NCI-H2196 treated with DMSO at 0.1 percent for 48 hours (cell line): ENCODE results near the gene PTCRA.
"Not testable (repeated sequence)": the region's sequence is repeated elsewhere in the genome, so short reads cannot be mapped to it uniquely, and the experiment has no call there.

ENCODE experiments used
- DNase-seq: peaks from one replicate; lab custom pipeline; 2025; ENCODE audit not compliant: unreplicated experiment; lab: John Stamatoyannopoulos, UW

The PTCRA gene

GRCh38 chr6:42902429-42903263 lies 13.2 kb upstream of the PTCRA start:
- not testable (repeated sequence) for DNase-seq

DNA sequence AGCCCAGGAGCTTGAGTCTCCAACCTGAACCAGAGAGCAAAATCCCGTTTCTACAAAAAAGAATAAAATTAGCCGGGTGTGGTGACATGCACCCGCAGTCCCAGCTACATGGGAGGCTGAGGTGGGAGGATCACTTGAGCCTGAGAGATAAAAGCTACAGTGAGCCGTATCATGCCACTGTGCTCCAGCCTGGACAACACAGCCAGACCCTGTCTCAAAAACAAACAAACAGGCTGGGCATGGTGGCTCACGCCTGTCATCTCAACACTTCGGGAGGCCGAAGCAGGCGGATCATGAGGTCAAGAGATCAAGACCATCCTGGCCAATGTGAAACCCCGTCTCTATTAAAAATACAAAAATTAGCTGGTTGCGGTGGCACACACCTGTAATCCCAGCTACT lies 11.4 kb upstream of the PTCRA start:
- DNase-seq: no peak

GRCh38 chr6:42907336-42907735 lies 8.5 kb upstream of the PTCRA start:
- no peak for DNase-seq

DNA sequence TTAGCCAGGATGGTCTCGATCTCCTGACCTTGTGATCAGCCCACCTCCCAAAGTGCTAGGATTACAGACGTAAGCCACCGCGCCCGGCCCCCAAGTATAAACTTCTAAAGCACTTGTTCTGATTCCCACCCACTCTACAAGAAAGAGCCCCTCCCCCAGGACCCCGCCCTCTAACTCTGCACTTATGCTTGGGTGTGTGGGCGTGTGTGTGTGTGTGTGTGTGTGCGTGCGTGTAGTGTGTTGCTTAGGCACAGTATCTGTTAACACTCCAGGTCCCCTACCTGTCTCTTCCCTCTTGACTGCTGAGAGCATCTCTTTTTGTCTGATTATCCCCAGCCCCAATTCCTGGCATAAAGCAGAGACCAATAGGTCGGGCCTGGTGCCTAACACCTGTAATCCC lies 6.0 kb upstream of the PTCRA start:
- DNase-seq: no peak

DNA sequence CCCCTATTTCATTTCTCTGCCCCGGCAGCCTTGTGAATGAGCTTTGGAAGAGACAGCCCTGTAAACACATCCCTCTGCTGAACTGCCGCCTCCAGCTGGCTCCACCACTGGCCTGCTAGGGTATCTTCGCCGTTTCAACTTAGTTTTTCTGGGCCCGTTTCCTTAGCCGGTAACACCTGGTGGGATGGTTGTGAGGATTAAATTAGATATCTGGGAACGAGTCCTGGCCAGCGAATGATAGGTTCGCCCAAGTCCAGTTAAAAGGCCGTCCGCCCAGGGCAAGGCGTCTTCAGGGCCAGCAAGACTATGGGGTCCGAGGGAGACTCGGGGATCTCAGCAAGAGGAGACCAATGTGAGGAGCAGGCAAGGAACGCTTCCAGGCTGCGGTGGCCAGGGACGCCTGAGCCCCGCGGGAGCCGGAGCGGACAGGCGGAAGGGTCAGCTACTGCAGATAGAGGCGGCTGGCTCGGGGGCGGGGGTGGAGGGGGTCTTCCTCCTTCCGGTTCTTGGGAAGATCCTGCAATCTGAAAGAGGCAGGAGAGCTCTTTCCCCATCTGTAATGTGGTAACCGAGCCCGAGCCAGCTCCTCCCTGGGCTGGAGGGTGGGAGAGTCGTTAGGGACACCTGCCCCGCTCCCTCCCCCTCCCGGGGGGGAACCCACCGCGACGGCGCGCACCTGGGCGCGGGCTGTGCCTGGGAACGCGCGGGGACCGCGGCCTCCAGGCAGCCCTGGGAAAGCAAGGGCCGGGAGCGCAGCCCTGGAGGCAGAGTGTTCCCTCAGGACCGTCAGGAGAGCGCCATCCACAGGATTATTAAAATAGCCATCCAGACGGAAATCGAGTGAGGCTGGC lies 4.5 kb upstream of the PTCRA start:
- DNase-seq: no peak

GRCh38 chr6:42914546-42914945 lies 1.3 kb upstream of the PTCRA start:
- no peak for DNase-seq

DNA sequence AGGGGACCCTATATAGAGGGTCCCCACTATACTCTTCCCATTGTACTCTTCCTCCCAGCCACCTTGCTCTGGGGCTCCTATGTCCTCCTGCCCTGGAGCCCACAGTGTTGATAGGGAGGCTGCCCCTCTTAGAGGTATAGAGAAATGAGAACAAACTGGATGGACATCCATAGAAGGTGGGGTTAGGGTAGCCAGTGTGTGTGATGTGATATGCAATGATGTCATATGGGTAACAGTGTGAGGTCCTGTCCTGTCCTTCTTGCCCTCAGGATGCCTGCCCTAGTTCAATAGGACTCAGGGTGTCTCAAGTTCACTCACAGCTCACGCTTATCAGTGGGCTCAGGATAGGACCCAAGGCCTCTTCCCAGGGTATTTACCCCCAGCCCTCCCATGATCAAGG lies 435 bp downstream of the PTCRA start:
- DNase-seq: no peak

GRCh38 chr6:42921801-42922200 lies 5.9 kb downstream of the PTCRA start:
- DNase-seq: no peak

DNA sequence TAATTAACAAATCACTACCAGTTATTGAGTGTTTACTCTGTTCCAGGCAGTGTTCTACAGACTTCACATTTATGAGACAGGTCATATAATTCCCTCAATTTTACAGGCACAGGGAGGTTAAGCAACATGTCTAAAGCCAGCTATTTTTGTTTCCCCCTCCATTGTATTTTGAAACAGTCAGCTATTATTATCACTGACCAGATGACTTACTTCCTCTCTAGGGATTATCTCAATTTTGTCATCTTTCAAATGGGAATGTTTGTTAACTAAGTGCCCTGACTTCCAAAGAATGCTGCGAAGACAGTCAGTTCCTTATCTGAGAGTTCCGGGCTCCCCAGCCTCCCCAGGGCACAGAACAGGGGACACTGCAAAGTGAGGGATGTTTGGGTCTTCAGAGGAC lies 7.8 kb downstream of the PTCRA start:
- no peak for DNase-seq

GRCh38 chr6:42925248-42925857 lies 9.5 kb downstream of the PTCRA start:
- DNase-seq: no peak

DNA sequence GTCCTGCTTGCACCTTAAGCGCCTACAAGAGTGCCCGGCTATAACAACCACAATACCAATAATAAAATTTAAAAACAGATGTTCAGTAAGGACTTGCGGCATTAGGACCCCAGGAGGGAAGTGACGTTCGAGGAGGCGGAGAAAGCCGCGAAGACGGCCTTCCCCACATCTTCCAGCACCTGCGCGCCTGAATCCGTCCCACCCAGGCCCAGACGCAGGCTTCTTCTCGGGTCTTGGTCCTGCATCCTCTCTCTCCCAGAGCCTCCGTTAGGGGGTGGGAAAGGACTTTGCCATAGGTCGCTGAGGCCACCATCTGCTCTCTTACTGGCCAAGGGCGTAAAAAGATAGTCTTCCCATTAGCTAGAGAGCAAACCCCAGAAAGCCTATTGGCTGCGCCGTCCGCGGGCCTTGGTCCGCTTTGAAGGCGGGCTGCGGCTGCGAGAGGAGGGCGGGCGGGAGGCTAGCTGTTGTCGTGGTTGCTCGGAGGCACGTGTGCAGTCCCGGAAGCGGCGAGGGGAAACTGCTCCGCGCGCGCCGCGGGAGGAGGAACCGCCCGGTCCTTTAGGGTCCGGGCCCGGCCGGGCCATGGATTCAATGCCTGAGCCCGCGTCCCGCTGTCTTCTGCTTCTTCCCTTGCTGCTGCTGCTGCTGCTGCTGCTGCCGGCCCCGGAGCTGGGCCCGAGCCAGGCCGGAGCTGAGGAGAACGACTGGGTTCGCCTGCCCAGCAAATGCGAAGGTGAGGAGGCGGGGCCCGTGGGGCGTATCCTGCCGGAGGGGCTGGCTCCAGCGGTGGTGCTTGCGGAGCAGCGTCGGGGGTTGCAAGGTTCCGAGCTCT lies 13.3 kb downstream of the PTCRA start, which contains the start of gene CNPY3:
Gene CNPY3 (plus strand): TSS at position 495 of the 835 bp plus-strand sequence. CDS start 91 bp downstream, at position 586.
- peak; percentile 98 for DNase-seq

DNA sequence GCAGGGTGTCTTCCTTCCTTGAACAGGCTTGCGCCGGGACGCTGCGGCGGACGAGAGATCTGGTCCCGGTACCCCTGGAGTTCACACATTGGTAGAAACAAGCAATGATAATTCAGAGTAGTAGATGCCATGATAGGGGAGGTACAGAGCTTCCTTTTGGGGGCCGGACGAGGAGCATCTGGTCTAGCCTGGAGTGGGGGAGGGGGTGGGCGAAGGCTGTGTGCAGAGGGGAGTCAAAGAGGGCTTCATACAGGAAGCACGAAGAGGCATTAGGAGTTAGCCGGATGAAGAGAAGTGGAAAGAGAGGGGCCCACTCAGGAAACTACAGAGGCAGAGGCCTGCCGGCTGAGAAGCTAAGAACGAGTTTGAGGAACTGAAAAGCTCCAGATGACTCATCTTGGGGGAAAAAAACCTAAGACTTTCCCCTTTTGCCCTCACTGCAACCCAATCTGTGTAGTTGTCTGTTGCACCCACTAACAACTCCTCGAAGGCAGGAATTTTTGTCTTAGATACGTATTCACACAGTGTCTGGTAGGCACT lies 14.0 kb downstream of the PTCRA start:
- no peak for DNase-seq

- no peak for DNase-seq
Measured at GRCh38 chr6:42932412-42932811, 16.6 kb downstream of the PTCRA start.

GRCh38 chr6:42933205-42933604 lies 17.4 kb downstream of the PTCRA start:
- no peak for DNase-seq

DNA sequence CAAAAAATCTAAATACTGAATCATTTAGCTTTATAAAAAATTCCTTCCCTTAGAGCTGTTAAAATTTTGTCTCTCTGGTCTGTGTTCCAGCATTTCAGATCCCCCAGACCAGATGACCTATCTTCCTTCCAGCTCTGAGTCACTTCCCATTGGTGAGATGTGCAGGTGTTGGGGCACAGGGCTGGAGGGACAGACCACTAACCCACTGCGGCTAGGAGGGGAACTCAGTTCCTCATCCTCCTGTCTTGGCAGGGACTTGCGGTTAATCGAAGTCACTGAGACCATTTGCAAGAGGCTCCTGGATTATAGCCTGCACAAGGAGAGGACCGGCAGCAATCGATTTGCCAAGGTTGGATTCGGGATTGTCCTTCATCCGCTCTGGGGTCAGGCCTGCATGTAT lies 19.5 kb downstream of the PTCRA start:
- no peak for DNase-seq

DNA sequence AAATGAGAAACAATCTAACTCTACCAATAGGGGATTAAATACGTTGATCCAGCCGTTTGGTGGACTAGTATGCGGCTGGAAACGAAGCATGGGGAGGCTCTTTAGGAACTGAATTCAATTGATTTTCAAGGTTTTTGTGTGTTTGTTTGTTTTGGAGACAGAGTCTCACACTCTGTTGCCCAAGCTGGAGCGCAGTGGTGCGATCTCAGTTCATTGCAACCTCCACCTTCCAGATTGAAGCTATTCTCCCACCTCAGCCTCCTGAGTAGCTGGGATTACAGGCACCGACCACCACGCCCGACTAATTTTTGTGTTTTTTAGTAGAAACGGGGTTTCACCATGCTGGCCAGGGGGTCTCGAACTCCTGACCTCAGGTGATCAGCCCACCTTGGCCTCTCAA lies 20.5 kb downstream of the PTCRA start:
- no peak for DNase-seq

DNA sequence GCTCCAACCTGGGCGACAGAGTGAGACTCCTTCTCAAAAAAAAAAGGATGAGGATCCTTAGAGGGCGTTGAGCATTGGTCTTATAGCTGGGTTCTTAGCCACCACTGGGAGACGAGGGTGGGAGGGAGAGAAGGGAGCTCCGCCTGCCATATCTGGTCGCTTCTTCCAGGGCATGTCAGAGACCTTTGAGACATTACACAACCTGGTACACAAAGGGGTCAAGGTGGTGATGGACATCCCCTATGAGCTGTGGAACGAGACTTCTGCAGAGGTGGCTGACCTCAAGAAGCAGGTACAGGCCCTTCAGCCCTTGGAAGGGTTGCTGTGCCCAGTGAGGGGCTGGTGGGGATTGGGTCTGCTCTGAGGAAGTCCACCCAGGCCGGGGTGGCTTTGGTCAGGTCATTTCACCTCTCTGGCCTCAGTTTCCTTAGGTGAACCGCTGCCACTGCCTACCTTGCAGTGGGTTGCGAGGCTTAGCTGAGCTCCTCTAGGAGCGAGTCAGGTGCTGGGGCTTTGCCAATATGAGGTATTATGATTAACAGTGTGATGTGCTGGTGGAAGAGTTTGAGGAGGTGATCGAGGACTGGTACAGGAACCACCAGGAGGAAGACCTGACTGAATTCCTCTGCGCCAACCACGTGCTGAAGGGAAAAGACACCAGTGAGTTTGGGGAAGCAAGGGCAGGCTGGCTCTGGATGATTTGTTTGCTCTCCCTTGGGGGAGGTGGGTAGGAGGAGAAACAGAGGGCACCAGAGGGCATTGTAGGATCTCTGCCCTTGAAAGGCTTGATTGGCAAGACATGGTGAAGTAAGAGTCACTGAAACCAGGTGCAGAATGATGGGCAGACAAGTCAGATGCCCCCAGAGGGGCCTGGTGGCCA lies 21.9 kb downstream of the PTCRA start:
- no peak for DNase-seq

DNA sequence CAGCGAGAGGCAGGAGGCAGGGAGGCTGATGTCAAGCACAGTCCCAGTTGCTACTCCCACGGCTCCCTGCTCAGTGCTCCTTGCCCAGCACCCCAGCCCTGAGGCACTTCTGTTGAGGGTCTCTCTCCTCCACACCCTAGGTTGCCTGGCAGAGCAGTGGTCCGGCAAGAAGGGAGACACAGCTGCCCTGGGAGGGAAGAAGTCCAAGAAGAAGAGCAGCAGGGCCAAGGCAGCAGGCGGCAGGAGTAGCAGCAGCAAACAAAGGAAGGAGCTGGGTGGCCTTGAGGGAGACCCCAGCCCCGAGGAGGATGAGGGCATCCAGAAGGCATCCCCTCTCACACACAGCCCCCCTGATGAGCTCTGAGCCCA lies 22.6 kb downstream of the PTCRA start:
- no peak for DNase-seq

DNA sequence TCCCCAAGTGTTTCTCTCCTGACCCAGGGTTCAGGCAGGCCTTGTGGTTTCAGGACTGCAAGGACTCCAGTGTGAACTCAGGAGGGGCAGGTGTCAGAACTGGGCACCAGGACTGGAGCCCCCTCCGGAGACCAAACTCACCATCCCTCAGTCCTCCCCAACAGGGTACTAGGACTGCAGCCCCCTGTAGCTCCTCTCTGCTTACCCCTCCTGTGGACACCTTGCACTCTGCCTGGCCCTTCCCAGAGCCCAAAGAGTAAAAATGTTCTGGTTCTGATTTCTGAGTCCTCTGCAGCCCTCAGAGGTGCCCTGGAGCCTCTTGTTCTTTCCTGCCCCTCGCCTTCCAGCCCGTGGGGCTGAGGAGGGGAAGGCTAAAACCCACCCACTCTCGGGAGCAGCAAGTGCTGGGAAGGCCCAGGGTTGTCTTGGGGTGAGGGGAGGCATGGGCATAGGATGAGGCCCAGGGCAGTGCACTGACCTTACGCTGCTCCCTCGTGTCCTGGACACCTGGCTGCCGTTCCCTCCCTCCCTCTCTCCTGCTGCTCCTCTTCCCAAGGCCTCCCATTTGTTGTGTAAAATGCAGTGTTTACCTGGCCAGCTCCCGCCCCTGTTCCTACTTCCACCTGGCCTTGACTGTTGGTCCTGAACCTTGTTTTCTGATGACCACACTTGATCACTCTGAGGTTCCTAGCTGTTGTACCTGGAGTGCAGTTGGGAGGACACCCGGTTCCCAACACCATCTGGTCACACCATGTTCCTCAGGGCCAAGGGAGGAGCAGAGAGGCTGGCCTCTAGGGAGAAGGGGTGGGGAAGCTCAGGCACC lies 23.3 kb downstream of the PTCRA start:
- DNase-seq: no peak
